A673 (cell line): ENCODE measurements around the gene KRTAP9-9.
"Not testable (repeated sequence)": the region's sequence is repeated elsewhere in the genome, so short reads cannot be mapped to it uniquely, and the experiment has no call there.

ENCODE experiments used
- CTCF ChIP-seq: fragments of 300-800, 200-600 bp; sonication (generic); conservative IDR thresholded peaks from 2 replicates; pipeline ENCODE4 v1.5.1; 2017; ENCODE audit warnings: low read depth, mild to moderate bottlenecking, antibody characterized with exemption, low read length, moderate library complexity, mixed read lengths
- EZH2 ChIP-seq: fragments of 200-600 bp; sonication (generic); IDR thresholded peaks from 2 replicates; pipeline ENCODE4 v1.6.1; 2017; ENCODE audit warnings: borderline replicate concordance, low read depth, mild to moderate bottlenecking, mixed read lengths, antibody characterized with exemption, low read length; ENCODE audit not compliant: poor library complexity, severe bottlenecking

- TF ChIP-seq EZH2, CTCF: not testable (repeated sequence)
Observed at GRCh38 chr17:41255381-41256290, at the start of gene KRTAP9-9.
